GM19035 (cell line): ENCODE data around the gene FBXO5.
A peak's percentile ranks its signal among the peaks of the same experiment; 100 is the strongest.
"Not testable (repeated sequence)": the region's sequence is repeated elsewhere in the genome, so short reads cannot be mapped to it uniquely, and the experiment has no call there.

Experiments used
- ATAC-seq: cut with Tn5 transposase; IDR thresholded peaks from one replicate; pipeline ENCODE4 v1.9.1; 2021; ENCODE audit not compliant: unreplicated experiment

The FBXO5 gene

DNA sequence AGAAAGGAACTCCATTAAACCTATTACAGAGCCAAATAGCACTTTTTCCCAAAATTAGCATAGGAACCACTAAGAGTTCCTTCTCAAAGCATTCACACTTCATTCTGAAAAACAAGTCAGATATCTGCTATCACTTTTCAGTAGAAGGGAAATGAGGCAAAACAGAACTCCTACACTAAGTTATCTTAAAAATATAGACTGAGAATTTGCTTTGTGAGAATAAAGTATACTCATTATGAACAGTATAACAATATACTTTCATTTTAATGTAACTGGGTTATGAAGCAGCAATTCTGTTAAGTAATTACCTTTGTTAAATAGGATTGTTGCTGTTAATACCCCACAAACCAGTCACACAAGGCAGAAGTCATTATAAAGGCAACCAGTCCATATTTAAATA, 11.0 kb upstream of the FBXO5 start:
- no peak for ATAC-seq

DNA sequence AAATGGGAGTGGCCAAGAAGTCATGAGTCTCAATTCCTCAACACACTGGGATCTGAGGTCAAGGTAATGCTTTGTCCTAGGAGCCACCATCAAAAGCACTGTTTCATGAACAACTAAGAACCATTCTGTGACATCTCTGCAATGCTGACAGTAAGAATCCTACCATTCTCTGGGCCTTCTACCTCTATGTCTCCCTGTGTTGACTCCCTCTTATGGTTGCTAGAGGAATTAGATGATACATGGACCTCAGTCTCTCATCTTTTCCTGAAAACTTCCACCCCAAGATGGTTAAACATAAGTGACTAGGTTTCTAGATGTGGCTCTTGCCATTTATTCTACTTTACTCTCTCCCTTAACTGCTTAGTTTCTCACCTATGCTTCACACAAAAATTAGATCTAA, 10.6 kb upstream of the FBXO5 start:
- no peak for ATAC-seq

DNA sequence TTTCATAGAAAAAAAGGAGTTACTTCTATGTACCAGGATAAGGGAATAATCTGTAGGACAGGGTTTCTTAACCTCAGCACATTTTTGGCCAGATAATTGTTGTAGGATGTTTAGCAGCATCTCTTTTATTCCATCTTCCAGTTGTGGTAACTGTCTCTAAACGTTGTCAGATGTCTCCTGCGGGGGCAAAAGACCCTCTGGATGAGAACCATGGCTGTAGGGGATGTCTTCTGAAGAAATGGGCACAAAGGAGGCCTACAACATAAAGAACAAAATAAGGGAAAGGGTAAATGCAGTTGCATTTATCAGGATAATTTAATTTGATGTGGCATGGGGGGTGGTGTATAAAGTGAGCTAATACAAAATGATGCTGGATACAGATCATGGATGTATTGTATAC, 4.1 kb upstream of the FBXO5 start:
- no peak for ATAC-seq

- not testable (repeated sequence) for ATAC-seq
Measured at GRCh38 chr6:152985300-152985699, 2.5 kb upstream of the FBXO5 start.

DNA sequence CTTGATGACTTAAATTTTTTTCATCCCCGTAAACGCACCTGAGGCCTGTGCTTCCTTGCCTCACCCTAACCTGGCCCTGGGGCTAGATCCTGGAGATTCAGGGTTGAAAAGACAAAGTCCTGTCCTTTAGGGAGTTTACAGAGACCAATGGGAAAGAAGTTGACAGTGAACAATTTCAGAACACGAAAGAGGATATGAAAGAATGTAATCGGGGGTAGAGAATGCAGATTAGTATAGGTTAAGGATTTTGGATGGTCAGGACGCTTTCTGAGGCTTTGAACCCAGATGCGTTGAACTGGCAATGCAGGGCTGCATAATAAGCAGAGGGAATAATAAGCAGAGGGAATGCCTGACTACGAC, 1.7 kb upstream of the FBXO5 start:
- ATAC-seq = peak; percentile 24

DNA sequence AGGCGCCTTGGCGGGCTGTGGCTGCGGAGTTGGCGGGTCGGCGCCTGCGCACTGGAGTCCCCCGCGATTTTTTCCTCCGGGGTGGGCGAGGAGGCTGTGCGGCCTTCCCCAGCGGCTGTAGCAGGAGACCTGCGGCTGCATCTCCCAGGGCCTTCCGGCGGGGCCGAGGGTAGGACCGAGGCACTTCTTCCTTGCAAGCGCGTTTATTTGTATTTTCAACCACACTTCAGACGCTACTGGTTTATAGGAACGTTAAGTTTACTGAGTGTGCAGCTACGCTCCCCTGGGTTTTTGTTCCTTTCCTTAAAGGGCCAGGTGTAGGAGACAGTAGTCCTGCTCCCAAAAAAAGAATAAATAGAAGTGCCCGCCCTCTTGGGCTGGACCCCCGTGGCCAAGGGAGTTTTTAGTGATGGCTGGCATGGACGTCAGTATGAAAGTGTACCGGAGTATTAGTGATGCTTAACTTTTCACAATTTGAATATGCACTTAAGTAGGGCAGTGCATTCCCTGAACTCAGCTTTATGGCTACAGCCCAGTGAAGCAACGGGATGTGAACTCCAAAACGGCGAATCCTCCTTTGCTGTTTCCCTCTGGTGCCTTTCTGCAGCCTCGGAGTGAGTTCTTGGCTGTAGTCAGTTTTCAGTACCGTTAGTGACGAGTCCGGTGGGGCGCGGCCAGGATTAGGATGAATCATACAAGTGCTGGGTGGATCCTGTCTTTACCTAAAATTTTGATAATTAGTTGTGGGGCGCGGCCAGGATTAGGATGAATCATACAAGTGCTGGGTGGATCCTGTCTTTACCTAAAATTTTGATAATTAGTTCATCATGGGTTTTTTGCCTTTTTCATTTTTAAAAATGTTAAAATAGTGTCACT, 1.0 kb upstream of the FBXO5 start:
- peak; percentile 23 for ATAC-seq

DNA sequence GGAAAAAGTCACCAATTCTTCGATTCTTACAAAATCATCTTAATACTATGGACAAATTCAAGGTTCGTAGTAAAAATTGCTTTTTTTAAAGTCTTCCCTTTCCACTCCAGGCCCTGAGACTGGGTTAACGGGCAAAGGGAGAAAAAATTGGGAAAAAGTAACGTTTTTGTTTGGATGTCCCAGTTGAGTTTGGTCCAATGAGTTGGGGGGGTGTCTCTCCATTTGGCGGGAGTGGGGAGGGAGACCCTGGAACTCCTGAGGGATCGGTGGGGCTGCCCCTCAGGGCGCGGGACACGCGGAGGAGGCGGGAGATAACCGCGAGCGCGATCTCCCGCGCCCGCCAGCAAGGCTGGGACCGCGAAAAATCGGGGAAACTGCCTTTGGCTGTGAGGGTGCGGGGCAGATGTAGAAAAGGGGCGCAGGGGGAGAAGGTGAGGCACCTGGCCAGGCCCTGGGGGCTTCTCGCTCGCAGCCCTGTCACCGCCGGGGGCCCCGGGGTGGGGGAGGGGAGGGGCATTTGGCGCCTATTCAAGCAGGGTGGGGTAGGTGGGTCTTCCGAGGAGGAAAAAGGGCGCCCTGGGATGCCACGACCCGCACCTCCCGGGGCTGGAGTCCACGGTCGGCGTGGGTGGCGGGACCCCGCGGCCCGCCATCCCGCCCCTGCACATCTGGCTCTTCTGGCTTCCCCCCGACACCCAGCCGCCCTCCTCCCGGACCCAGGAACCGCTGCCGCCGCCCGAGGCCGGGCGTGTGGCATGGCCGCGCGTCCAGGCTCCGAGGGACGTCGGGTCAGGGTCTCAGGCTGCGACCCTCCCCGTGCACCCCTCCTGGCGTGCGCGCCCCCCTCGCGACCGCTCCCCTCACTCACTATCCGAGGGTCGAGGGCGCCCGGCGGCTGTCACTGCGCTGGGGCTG, 595 bp downstream of the FBXO5 start:
- peak; percentile 1 for ATAC-seq

DNA sequence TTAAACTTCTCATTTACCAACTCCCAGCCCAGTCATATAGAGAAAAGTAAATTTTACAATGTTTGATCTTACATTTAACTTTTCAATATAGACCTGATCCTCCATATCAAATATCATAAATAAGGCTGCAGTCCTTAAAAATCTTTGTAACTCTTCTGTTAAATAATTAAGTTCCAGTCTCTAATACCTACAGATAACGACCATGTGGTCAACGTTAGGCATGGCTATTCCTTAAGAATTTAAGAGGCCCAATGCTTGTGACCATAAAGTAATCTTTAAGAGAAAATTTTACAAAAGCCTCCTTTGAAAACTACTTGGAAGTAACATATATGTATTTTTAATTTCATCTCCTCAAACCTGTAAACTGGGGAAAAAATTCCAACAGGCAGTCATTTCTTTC, 1.6 kb downstream of the FBXO5 start:
- ATAC-seq = no peak

DNA sequence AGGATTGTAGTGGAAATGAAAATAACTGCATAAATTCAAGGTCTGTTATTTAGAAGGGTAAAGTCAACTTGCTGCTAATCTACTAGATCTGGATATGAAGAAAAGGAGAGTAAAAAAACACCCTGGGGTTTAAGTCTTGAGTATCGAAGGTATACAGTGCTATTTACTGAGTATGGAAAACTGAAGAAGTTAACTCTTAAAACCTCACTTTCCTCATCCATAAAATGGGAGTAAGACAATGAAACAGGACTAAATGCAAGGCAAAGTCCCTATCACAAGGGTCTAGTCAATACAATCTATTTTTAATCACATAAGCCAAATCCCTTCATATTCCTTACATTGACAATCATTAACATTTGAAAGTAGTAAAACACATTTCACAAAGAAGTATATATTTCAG, 2.2 kb downstream of the FBXO5 start:
- no peak for ATAC-seq

- ATAC-seq = no peak
Measured at GRCh38 chr6:152979116-152979515, 3.7 kb downstream of the FBXO5 start.

GRCh38 chr6:152978058-152978457, 4.8 kb downstream of the FBXO5 start:
- no peak for ATAC-seq

DNA sequence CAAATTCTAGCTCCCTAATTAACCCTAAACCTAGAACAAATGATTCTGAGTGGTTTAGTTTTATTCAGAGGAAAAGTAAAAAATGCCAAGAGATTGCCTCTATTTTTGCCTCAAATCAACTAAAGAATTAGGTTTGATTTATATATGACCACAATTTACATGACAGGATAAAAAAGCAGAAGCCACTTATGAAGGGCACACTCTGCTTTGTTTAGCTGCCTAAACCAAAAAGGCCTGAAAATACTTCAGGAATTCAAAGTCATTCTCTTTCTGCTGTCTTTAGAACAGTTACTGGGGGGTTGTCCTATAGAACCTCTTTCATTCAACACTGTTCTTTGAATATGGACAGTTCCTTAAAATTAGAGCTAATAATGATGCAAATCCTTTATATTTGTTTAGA, 5.3 kb downstream of the FBXO5 start:
- ATAC-seq = no peak

- ATAC-seq = no peak
Measured at GRCh38 chr6:152976749-152977148, 6.1 kb downstream of the FBXO5 start.

- ATAC-seq = no peak
Measured at GRCh38 chr6:152975204-152975915, 7.5 kb downstream of the FBXO5 start.

- ATAC-seq = no peak
Measured at GRCh38 chr6:152973916-152974315, 8.9 kb downstream of the FBXO5 start.

- no peak for ATAC-seq
Measured at GRCh38 chr6:152969688-152970418, 13.0 kb downstream of the FBXO5 start.

DNA sequence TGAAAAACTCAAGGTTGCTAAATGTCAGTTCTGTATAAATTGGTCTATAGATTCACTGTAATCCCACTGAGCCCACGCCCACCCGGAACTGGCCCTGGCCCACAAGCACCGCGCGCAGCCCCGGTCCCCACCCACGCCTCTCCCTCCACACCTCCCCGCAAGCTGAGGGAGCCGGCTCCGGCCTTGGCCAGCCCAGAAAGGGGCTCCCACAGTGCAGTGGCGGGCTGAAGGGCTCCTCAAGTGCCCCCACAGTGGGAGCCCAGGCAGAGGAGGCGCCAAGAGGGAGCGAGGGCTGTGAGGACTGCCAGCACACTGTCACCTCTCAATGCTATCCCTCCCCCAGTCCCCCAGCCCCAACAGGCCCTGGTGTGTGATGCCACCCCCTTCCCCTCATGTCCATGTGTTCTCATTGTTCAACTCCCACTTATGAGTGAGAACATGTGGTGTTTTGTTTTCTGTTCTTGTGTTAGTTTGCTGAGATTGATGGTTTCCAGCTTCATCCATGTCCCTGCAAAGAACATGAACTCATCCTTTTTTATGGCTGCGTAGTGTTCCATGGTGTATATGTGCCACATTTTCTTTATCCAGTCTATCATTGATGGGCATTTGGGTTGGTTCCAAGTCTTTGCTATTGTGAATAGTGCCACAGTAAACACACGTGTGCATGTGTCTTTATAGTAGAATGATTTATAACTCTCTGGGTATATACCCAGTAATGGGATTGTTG, 16.5 kb downstream of the FBXO5 start:
- ATAC-seq = not testable (repeated sequence)

DNA sequence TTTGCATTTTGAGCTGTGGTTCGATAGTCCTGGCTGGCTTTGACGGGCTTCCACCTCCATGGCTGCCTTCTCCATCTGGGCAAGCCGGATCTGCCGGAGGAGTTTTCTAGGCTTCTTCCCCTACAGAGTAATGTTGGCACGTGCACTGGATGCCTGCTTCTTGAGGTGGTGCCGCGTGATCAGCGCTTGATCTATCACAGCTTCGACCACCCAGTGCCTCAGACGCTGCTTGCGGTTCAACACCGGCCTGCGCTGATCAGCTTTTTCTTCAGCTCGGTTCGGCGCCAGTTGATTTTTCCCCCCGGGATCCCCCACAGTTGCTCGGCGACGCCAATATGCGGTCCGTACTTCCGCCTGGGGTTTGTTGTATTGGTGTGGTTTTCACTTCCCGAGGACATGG, 23.5 kb downstream of the FBXO5 start:
- no peak for ATAC-seq

DNA sequence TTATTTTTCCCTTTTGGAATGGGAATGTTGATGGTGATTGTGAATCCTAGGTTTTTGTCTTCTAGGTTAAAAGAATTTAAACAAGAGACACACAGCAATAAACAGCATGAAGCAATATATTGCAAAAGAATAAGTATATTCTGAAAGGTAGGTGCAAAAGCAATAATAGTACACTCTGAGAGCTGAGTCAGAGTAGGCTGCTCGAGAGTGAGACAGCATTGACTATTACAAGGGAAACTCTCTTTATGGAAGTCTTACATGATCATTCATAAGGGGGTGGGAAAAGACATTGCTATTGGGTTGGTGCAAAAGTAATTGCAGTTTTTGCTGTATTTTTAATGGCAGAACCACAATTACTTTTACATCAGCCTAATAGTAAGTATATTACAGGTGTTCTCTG, 25.0 kb downstream of the FBXO5 start:
- no peak for ATAC-seq

DNA sequence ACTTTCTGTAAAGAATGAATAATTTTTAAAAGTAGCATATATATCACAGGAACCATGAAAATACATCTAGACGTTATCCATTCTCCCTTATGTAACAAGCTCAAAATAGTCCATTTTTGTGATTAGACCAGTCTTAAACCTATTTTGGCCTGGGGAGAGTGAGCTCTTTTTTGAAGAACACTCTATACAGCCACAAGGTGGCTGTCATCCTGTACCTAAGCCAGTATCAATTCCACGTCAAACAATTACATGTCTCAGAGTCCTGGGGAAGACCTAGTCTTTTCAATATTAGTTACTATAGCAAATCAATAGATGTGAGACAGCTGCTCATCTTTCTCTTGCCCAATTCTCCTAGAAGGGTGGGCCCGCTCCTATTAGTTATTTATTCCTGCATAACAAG, 28.4 kb downstream of the FBXO5 start:
- ATAC-seq = no peak
